ENCODE results near the gene ATXN1. TPM values are rescaled to one million over a fixed set of nuclear protein-coding genes. Genes with fewer than 3 reads are reported as not detected.

The ATXN1 gene
- total RNA-seq, 1 experiment from 2014 or later: 5.6 TPM

GRCh38 chr6:16420337-16420714 is 340.9 kb downstream of the ATXN1 start:
- H3K36me3 Mint-ChIP-seq (ENCODE audit: insufficient read depth in 1 of 3, low read depth in 3 of 3): no peaks in the 10 kb centered on the region
- Histone ChIP-seq H3K4me1 (ENCODE audit: insufficient read depth, low read length) (peaks cover 5% of the 10 kb centered on the region; the same call in 1 of the 2 replicates), H3K79me2 (ENCODE audit: insufficient read depth, low read length) (no peaks in the 10 kb centered on the region), H2AFZ (ENCODE audit: low read length) (no peak overlapping the region), H2BK5ac (ENCODE audit: insufficient read length, low read length) (no peak overlapping the region), H3K14ac (ENCODE audit: insufficient read depth, low read length) (no peak overlapping the region), H2BK120ac (ENCODE audit: low read depth, low read length, poor library complexity, severe bottlenecking) (no peak overlapping the region), H2BK15ac (ENCODE audit: low read depth, low read length) (no peak overlapping the region), H3K18ac (ENCODE audit: insufficient read length, low read depth, low read length) (no peak overlapping the region), H3K9ac (ENCODE audit: extremely low read depth, insufficient read length, low read length) (no peak overlapping the region), H4K91ac (ENCODE audit: insufficient read length, low read depth, low read length) (no peak overlapping the region), H4K8ac (replicated peaks; ENCODE audit: insufficient read length, low read depth, low read length) (no peak overlapping the region), H3K56ac (ENCODE audit: insufficient read length, low read depth, low read length) (no peak overlapping the region), H3K23me2 (ENCODE audit: insufficient read length, low read depth, low read length, poor library complexity, severe bottlenecking) (no peaks in the 10 kb centered on the region), H3K4ac (ENCODE audit: low read depth, low read length) (no peak overlapping the region), H4K20me1 (ENCODE audit: control insufficient read depth, insufficient read depth, insufficient read length) (no peaks in the 10 kb centered on the region), H3K79me1 (ENCODE audit: insufficient read depth, low read depth, low read length, poor library complexity, severe bottlenecking) (no peaks in the 10 kb centered on the region), H3T11ph (ENCODE audit: low read length) (no peak overlapping the region), H3K4me2 (ENCODE audit: insufficient read depth, insufficient read length, low read length) (no peak overlapping the region), H2AK5ac (ENCODE audit: insufficient read length, low read length) (no peak overlapping the region), H2BK20ac (ENCODE audit: low read depth, low read length, poor library complexity, severe bottlenecking) (no peak overlapping the region), H4K5ac (ENCODE audit: insufficient read length, low read depth, low read length) (no peak overlapping the region), H3K27me3 (ENCODE audit: insufficient read depth, low read length) (no peaks in the 10 kb centered on the region), H3K23ac (ENCODE audit: insufficient read length, low read depth, low read length) (no peak overlapping the region), H2BK12ac (ENCODE audit: insufficient read length, low read depth, low read length) (no peak overlapping the region), H3K27ac (ENCODE audit: insufficient read length, low read depth, low read length) (no peak overlapping the region), H3K9me3 (ENCODE audit: control insufficient read depth, low read depth, low read length) (no peaks in the 10 kb centered on the region)
- WGBS (ENCODE audit: extremely low coverage, insufficient read length, low lambda C conversion rate): no CpG with 5 or more reads among the region's 2 CpGs
- DNase-seq: no peak
- H3K9me3 Mint-ChIP-seq: no peaks in the 10 kb centered on the region
- H3K27ac Mint-ChIP-seq: no peak overlapping the region; a peak in 1 of 7 replicates
- TF ChIP-seq CTCF (conservative IDR thresholded peaks at IDR 0.05): no peak
- H3K4me1 Mint-ChIP-seq: peaks cover 21 to 29% of the 10 kb centered on the region in 2 experiments
- no peak overlapping the region for H3K4me3 Mint-ChIP-seq
- H3K27me3 Mint-ChIP-seq (ENCODE audit: low read depth): no peaks in the 10 kb centered on the region
